Effector memory CD4-positive, alpha-beta T cell (primary cell): ENCODE data around the gene SPAM1.
"Not testable (repeated sequence)": the region's sequence is repeated elsewhere in the genome, so short reads cannot be mapped to it uniquely, and the experiment has no call there.

Source experiments
- DNase-seq, 3 donors: peaks; one replicate each; pipeline ENCODE4 v3.0.0-alpha.2; 2020
- H3K27ac ChIP-seq: 2 replicates; pipeline ENCODE4 v1.7.0; 2013; ENCODE audit warnings: mild to moderate bottlenecking, low read length, moderate library complexity; ENCODE audit not compliant: insufficient read depth, poor library complexity, severe bottlenecking
- H3K27me3 ChIP-seq: replicated peaks from 2 replicates; pipeline ENCODE4 v1.7.0; 2013; ENCODE audit warnings: mild to moderate bottlenecking, low read length; ENCODE audit not compliant: insufficient read depth, control insufficient read depth, poor library complexity, severe bottlenecking
- H3K36me3 ChIP-seq: 2 replicates; pipeline ENCODE4 v1.7.0; 2013; ENCODE audit warnings: mild to moderate bottlenecking, low read length, moderate library complexity; ENCODE audit not compliant: control insufficient read depth, insufficient read depth
- H3K4me1 ChIP-seq: 2 replicates; pipeline ENCODE4 v1.7.0; 2013; ENCODE audit warnings: low read length, mild to moderate bottlenecking; ENCODE audit not compliant: control insufficient read depth, insufficient read depth, poor library complexity, severe bottlenecking
- H3K4me3 ChIP-seq: 2 replicates; pipeline ENCODE4 v1.7.0; 2013; ENCODE audit warnings: low read length, low read depth, mild to moderate bottlenecking; ENCODE audit not compliant: insufficient read depth, poor library complexity, severe bottlenecking
- H3K9me3 ChIP-seq: 2 replicates; pipeline ENCODE4 v1.7.0; 2013; ENCODE audit warnings: mild to moderate bottlenecking, low read length, moderate library complexity; ENCODE audit not compliant: control insufficient read depth

SPAM1 gene

GRCh38 chr7:123979876-123980275, 54.8 kb downstream of the SPAM1 start:
- H3K27ac ChIP-seq: no peak overlapping the region
- no peaks in the 10 kb centered on the region for H3K27me3 ChIP-seq
- no peak for DNase-seq
- no peaks in the 10 kb centered on the region for H3K4me1 ChIP-seq
- H3K36me3 ChIP-seq: no peaks in the 10 kb centered on the region
- H3K9me3 ChIP-seq: no peaks in the 10 kb centered on the region
- H3K4me3 ChIP-seq: no peak overlapping the region

- DNase-seq: no peak
- Histone ChIP-seq H3K4me1 (no peaks in the 10 kb centered on the region), H3K9me3 (no peaks in the 10 kb centered on the region), H3K27ac (no peak overlapping the region), H3K36me3 (no peaks in the 10 kb centered on the region), H3K27me3 (no peaks in the 10 kb centered on the region), H3K4me3 (no peak overlapping the region)
Measured at GRCh38 chr7:123987445-123987844, 62.4 kb downstream of the SPAM1 start.

- H3K27me3 ChIP-seq: no peaks in the 10 kb centered on the region
- no peak overlapping the region for H3K4me3 ChIP-seq
- no peak overlapping the region for H3K27ac ChIP-seq
- no peaks in the 10 kb centered on the region for H3K4me1 ChIP-seq
- DNase-seq: no peak
- no peaks in the 10 kb centered on the region for H3K36me3 ChIP-seq
- no peaks in the 10 kb centered on the region for H3K9me3 ChIP-seq
Measured at GRCh38 chr7:123992913-123993518, 68.0 kb downstream of the SPAM1 start.

- H3K9me3 ChIP-seq: no peaks in the 10 kb centered on the region
- no peak overlapping the region for H3K4me3 ChIP-seq
- H3K27ac ChIP-seq: no peak overlapping the region
- no peaks in the 10 kb centered on the region for H3K27me3 ChIP-seq
- no peaks in the 10 kb centered on the region for H3K4me1 ChIP-seq
- no peaks in the 10 kb centered on the region for H3K36me3 ChIP-seq
- no peak for DNase-seq
Measured at GRCh38 chr7:123993996-123994395, 69.0 kb downstream of the SPAM1 start.

GRCh38 chr7:123994449-123994848, 69.4 kb downstream of the SPAM1 start:
- Histone ChIP-seq H3K9me3 (no peaks in the 10 kb centered on the region), H3K4me1 (no peaks in the 10 kb centered on the region), H3K27me3 (no peaks in the 10 kb centered on the region), H3K27ac (no peak overlapping the region), H3K4me3 (no peak overlapping the region), H3K36me3 (no peaks in the 10 kb centered on the region)
- no peak for DNase-seq

GRCh38 chr7:123995617-123996326, 70.7 kb downstream of the SPAM1 start:
- no peak for DNase-seq
- no peaks in the 10 kb centered on the region for H3K36me3 ChIP-seq
- H3K9me3 ChIP-seq: no peaks in the 10 kb centered on the region
- H3K27ac ChIP-seq: no peak overlapping the region
- H3K27me3 ChIP-seq: no peaks in the 10 kb centered on the region
- H3K4me3 ChIP-seq: no peak overlapping the region
- H3K4me1 ChIP-seq: no peaks in the 10 kb centered on the region

GRCh38 chr7:123996327-123996625, 71.2 kb downstream of the SPAM1 start:
- no peaks in the 10 kb centered on the region for H3K27me3 ChIP-seq
- no peaks in the 10 kb centered on the region for H3K4me1 ChIP-seq
- no peaks in the 10 kb centered on the region for H3K9me3 ChIP-seq
- H3K27ac ChIP-seq: no peak overlapping the region
- H3K4me3 ChIP-seq: no peak overlapping the region
- DNase-seq: no peak
- H3K36me3 ChIP-seq: no peaks in the 10 kb centered on the region

- no peak for DNase-seq
- no peaks in the 10 kb centered on the region for H3K27me3 ChIP-seq
- H3K36me3 ChIP-seq: no peaks in the 10 kb centered on the region
- H3K27ac ChIP-seq: no peak overlapping the region
- no peaks in the 10 kb centered on the region for H3K9me3 ChIP-seq
- H3K4me1 ChIP-seq: no peaks in the 10 kb centered on the region
- H3K4me3 ChIP-seq: no peak overlapping the region
Measured at GRCh38 chr7:123998921-123999320, 73.9 kb downstream of the SPAM1 start.

- Histone ChIP-seq H3K4me1 (no peaks in the 10 kb centered on the region), H3K4me3 (no peak overlapping the region), H3K27me3 (no peaks in the 10 kb centered on the region), H3K36me3 (no peaks in the 10 kb centered on the region), H3K27ac (no peak overlapping the region), H3K9me3 (no peaks in the 10 kb centered on the region)
- no peak for DNase-seq
Measured at GRCh38 chr7:123999703-124000102, 74.7 kb downstream of the SPAM1 start.

- not testable (repeated sequence) for H3K9me3 ChIP-seq, H3K36me3 ChIP-seq, H3K27me3 ChIP-seq, H3K27ac ChIP-seq, DNase-seq, H3K4me3 ChIP-seq, H3K4me1 ChIP-seq
Measured at GRCh38 chr7:124008296-124008695, 83.3 kb downstream of the SPAM1 start.
